Astrocyte (in vitro differentiated cells and primary cell): ENCODE measurements around the gene PLA2G4E. TPM values are rescaled to one million over a fixed set of nuclear protein-coding genes. Genes with fewer than 3 reads are reported as not detected.

ENCODE experiments used
- DNase-seq: peaks from one replicate; pipeline ENCODE4 v3.0.0-alpha.2; 2010; ENCODE audit warnings: low read depth
- FAIRE-seq: peaks from 2 replicates; lab custom pipeline; 2011; peaks lifted over from hg19 to GRCh38; lab: Jason Lieb, UNC
- H2AFZ ChIP-seq: 2 replicates; pipeline ENCODE4 v1.6.0; 2012; ENCODE audit warnings: low read depth, low read length, inconsistent platforms
- H3K27ac ChIP-seq: 2 replicates; pipeline ENCODE4 v1.5.1; 2011; ENCODE audit warnings: low read depth, low read length, inconsistent platforms
- H3K27me3 ChIP-seq: 2 replicates; pipeline ENCODE4 v1.6.0; 2011; ENCODE audit warnings: low read length, inconsistent platforms; ENCODE audit not compliant: insufficient read depth
- H3K36me3 ChIP-seq: 2 replicates; pipeline ENCODE4 v1.5.1; 2011; ENCODE audit warnings: low read length, inconsistent platforms; ENCODE audit not compliant: insufficient read depth
- H3K4me1 ChIP-seq: 2 replicates; pipeline ENCODE4 v1.5.1; 2011; ENCODE audit warnings: low read length, inconsistent platforms; ENCODE audit not compliant: insufficient read depth
- H3K4me2 ChIP-seq: 2 replicates; pipeline ENCODE4 v1.6.0; 2012; ENCODE audit warnings: low read length, inconsistent platforms
- H3K4me3 ChIP-seq: 2 replicates; pipeline ENCODE4 v1.5.1; 2011; ENCODE audit warnings: low read depth, mild to moderate bottlenecking, low read length, inconsistent platforms; ENCODE audit not compliant: insufficient read depth
- H3K79me2 ChIP-seq: 2 replicates; pipeline ENCODE4 v1.6.0; 2012; ENCODE audit warnings: mild to moderate bottlenecking, low read length, inconsistent platforms; ENCODE audit not compliant: insufficient read depth
- H3K9ac ChIP-seq: 2 replicates; pipeline ENCODE4 v1.6.0; 2012; ENCODE audit warnings: mild to moderate bottlenecking, low read length, inconsistent platforms
- H3K9me3 ChIP-seq: 2 replicates; pipeline ENCODE4 v1.5.1; 2012; ENCODE audit warnings: low read depth, mild to moderate bottlenecking, low read length, inconsistent platforms; ENCODE audit not compliant: insufficient read depth
- H4K20me1 ChIP-seq: 2 replicates; pipeline ENCODE4 v1.6.0; 2012; ENCODE audit warnings: low read length, inconsistent platforms; ENCODE audit not compliant: insufficient read depth
- H3K27ac Mint-ChIP-seq: one replicate; pipeline ENCODE4 v1.8.0; 2021; ENCODE audit warnings: mild to moderate bottlenecking, mixed read lengths; ENCODE audit not compliant: unreplicated experiment
- H3K27me3 Mint-ChIP-seq: one replicate; pipeline ENCODE4 v1.8.0; 2021; ENCODE audit warnings: low read depth, mixed read lengths; ENCODE audit not compliant: unreplicated experiment
- H3K36me3 Mint-ChIP-seq: one replicate; pipeline ENCODE4 v1.8.0; 2021; ENCODE audit warnings: low read depth, mixed read lengths; ENCODE audit not compliant: unreplicated experiment
- H3K4me1 Mint-ChIP-seq: one replicate; pipeline ENCODE4 v1.8.0; 2021; ENCODE audit warnings: low read depth, mixed read lengths; ENCODE audit not compliant: unreplicated experiment
- H3K4me3 Mint-ChIP-seq: one replicate; pipeline ENCODE4 v1.8.0; 2021; ENCODE audit warnings: mild to moderate bottlenecking, moderate library complexity, mixed read lengths; ENCODE audit not compliant: unreplicated experiment
- H3K9me3 Mint-ChIP-seq: one replicate; pipeline ENCODE4 v1.8.0; 2021; ENCODE audit warnings: mild to moderate bottlenecking, mixed read lengths; ENCODE audit not compliant: unreplicated experiment
- EZH2 ChIP-seq: IDR thresholded peaks from 2 replicates; pipeline ENCODE4 v1.6.1; 2012; ENCODE audit warnings: mild to moderate bottlenecking, low read length, inconsistent platforms; ENCODE audit not compliant: insufficient read depth
- total RNA-seq: library from RNA; stranded (reverse); gene quantifications from 2 replicates; pipeline ENCODE4 v1.2.1, GENCODE V29; 2021
- TF ChIP-seq, protein P1 (sequence below): IDR thresholded peaks from 2 replicates; pipeline ENCODE4 v1.5.1; 2011; ENCODE audit warnings: low read depth, mild to moderate bottlenecking, inconsistent platforms, low read length, moderate library complexity; ENCODE audit not compliant: insufficient read depth

Gene PLA2G4E
- total RNA-seq, 1 donor from 2014 or later, result not detected

DNA sequence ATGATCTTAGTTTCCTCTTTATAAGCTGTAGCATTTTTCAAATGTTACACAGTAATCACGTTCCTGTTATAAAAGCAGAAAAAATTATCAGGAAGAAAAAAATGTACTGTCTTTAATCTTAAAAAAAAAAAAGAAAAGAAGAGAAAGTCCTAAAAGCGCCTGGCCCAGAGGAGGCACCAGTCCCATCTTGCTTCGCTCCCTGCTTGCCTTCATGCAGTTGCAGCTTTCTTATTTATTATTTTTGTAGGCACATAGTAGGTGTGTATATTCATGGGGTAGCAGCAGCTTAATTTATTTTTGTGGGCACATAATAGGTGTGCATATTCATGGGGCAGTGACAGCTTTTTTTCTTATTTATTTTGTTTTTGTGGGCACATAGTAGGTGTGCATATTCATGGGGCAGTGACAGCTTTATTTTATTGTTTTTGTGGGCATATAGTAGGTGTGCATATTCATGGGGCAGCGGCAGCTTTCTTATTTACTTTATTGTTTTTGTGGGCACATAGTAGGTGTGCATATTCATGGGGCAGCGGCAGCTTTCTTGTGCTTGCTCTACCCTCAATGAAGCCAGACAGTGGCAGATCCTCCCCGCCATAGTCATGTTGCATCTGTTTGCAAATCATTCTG lies 43.0 kb downstream of the PLA2G4E start:
- no peak overlapping the region for H2AFZ ChIP-seq
- FAIRE-seq (no peak), DNase-seq (no peak)
- TF ChIP-seq EZH2, result no peak
- TF ChIP-seq, protein P1, sequence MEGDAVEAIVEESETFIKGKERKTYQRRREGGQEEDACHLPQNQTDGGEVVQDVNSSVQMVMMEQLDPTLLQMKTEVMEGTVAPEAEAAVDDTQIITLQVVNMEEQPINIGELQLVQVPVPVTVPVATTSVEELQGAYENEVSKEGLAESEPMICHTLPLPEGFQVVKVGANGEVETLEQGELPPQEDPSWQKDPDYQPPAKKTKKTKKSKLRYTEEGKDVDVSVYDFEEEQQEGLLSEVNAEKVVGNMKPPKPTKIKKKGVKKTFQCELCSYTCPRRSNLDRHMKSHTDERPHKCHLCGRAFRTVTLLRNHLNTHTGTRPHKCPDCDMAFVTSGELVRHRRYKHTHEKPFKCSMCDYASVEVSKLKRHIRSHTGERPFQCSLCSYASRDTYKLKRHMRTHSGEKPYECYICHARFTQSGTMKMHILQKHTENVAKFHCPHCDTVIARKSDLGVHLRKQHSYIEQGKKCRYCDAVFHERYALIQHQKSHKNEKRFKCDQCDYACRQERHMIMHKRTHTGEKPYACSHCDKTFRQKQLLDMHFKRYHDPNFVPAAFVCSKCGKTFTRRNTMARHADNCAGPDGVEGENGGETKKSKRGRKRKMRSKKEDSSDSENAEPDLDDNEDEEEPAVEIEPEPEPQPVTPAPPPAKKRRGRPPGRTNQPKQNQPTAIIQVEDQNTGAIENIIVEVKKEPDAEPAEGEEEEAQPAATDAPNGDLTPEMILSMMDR, result no peak
- no peak overlapping the region for H3K27ac ChIP-seq
- no peak overlapping the region for H3K9ac ChIP-seq
- no peaks in the 10 kb centered on the region for H4K20me1 ChIP-seq
- Mint-ChIP-seq H3K4me3 (no peak overlapping the region), H3K27ac (no peak overlapping the region), H3K27me3 (peaks cover 12% of the 10 kb centered on the region), H3K9me3 (peaks cover 2% of the 10 kb centered on the region), H3K4me1 (peaks cover 8% of the 10 kb centered on the region), H3K36me3 (no peaks in the 10 kb centered on the region)
- H3K36me3 ChIP-seq, result no peaks in the 10 kb centered on the region
- H3K9me3 ChIP-seq, result no peaks in the 10 kb centered on the region
- no peak overlapping the region for H3K4me3 ChIP-seq
- no peak overlapping the region for H3K4me2 ChIP-seq
- H3K27me3 ChIP-seq, result peaks cover 9% of the 10 kb centered on the region
- no peaks in the 10 kb centered on the region for H3K79me2 ChIP-seq
- peaks cover 4% of the 10 kb centered on the region for H3K4me1 ChIP-seq

DNA sequence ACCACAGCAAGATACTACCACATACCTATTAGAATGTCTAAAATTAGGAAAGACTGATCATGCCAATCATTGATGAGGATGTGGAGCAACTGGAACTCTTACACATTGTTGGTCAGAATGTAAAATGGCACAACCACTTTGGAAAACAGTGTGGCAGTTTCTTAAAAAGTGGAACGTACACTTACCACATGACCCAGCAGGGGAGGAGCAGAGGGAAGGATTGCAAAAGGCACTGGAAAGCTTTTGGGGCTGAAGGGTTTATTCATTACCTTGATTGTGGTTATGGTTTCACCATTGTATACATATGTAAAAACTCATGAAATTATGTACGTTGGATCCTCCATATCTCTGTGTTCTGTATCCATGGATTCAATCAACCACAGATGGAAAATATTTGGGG lies 45.2 kb downstream of the PLA2G4E start:
- Histone ChIP-seq H2AFZ (no peak overlapping the region), H3K79me2 (peaks cover 17% of the 10 kb centered on the region), H3K9me3 (no peaks in the 10 kb centered on the region), H3K4me1 (peaks cover 6% of the 10 kb centered on the region), H3K4me2 (no peak overlapping the region), H3K4me3 (no peak overlapping the region), H3K27ac (no peak overlapping the region), H3K9ac (no peak overlapping the region), H3K36me3 (no peaks in the 10 kb centered on the region), H3K27me3 (peaks cover 9% of the 10 kb centered on the region), H4K20me1 (peaks cover 7% of the 10 kb centered on the region)
- Mint-ChIP-seq H3K27me3 (peaks cover 5% of the 10 kb centered on the region), H3K9me3 (peaks cover 2% of the 10 kb centered on the region), H3K36me3 (no peaks in the 10 kb centered on the region), H3K4me3 (no peak overlapping the region), H3K4me1 (peaks cover 9% of the 10 kb centered on the region), H3K27ac (no peak overlapping the region)
- no peak for DNase-seq
- no peak for TF ChIP-seq EZH2
- TF ChIP-seq, protein P1, result no peak
- FAIRE-seq, result no peak

DNA sequence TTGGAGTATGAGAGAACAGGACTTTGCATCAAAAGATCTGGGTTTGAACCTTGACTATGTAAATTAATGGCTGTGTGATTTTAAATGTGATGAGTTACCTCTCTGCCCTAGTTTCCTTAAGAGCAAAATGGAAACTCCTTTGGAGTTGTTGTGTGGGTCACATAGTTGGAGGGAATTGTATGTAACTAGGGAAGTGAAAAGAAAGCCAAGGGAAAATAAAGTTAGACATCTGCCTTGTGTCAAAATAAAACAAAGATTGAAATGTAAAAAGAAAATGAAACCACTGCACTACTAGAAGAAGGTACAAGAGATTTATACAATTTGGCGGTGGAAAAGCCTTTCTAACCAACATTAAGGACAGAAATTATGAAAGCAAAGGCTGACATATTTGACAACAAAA lies 46.8 kb downstream of the PLA2G4E start:
- peaks cover 18% of the 10 kb centered on the region for H3K4me1 Mint-ChIP-seq
- no peaks in the 10 kb centered on the region for H3K9me3 ChIP-seq
- no peak overlapping the region for H3K4me3 ChIP-seq
- H3K27ac ChIP-seq, result no peak overlapping the region
- H3K36me3 Mint-ChIP-seq, result no peaks in the 10 kb centered on the region
- TF ChIP-seq, protein P1, result no peak
- TF ChIP-seq EZH2, result no peak
- H3K79me2 ChIP-seq, result peaks cover 34% of the 10 kb centered on the region
- H3K4me1 ChIP-seq, result peaks cover 17% of the 10 kb centered on the region
- FAIRE-seq (no peak), DNase-seq (no peak)
- H2AFZ ChIP-seq, result no peak overlapping the region
- H3K9ac ChIP-seq, result no peak overlapping the region
- peaks cover 9% of the 10 kb centered on the region for H3K27me3 ChIP-seq
- H3K9me3 Mint-ChIP-seq, result no peaks in the 10 kb centered on the region
- H3K4me2 ChIP-seq, result no peak overlapping the region
- peaks cover 21% of the 10 kb centered on the region for H4K20me1 ChIP-seq
- no peaks in the 10 kb centered on the region for H3K36me3 ChIP-seq
- H3K27me3 Mint-ChIP-seq, result no peaks in the 10 kb centered on the region
- no peak overlapping the region for H3K27ac Mint-ChIP-seq
- H3K4me3 Mint-ChIP-seq, result no peak overlapping the region
